CD4-positive, alpha-beta T cell (primary cell): ENCODE results near the gene RAE1. TPM values are rescaled to one million over a fixed set of nuclear protein-coding genes. Genes with fewer than 3 reads are reported as not detected.

ENCODE experiments used
- ATAC-seq: fragments of 200-7000 bp; cut with Tn5 transposase; one replicate; pipeline ENCODE4 v1.10.0; 2022; ENCODE audit warnings: mild to moderate bottlenecking; ENCODE audit not compliant: poor library complexity
- CTCF ChIA-PET: fragments of 350-600 bp; sonication (Branson Sonifier 250); formaldehyde crosslinking; loops from one replicate; lab custom pipeline; 2021; ENCODE audit warnings: antibody characterized with exemption, inconsistent platforms; lab: Charles Lee
- POLR2A ChIA-PET: fragments of 350-600 bp; sonication (Branson Sonifier 250); formaldehyde crosslinking; loops from one replicate; lab custom pipeline; 2021; ENCODE audit warnings: antibody characterized with exemption, inconsistent platforms; lab: Charles Lee
- DNase-seq, 14 experiments: peaks; one replicate each; pipeline ENCODE4 v3.0.0-alpha.2; 2013 to 2020; ENCODE audit warnings: mixed read lengths in 2 of 14
- H3K27ac ChIP-seq, 2 donors: one replicate each; pipeline versions ENCODE4 v1.5.1 to v1.7.0; 2013; ENCODE audit warnings: low read length in 2 of 2, low read depth in 1 of 2, mild to moderate bottlenecking in 1 of 2
- H3K27me3 ChIP-seq, 2 experiments: 1 replicate in 1 of 2; 2 replicates in 1 of 2; pipeline versions ENCODE4 v1.6.1 to v1.7.0; 2013; ENCODE audit warnings: low read length in 2 of 2, control low read depth in 1 of 2, mild to moderate bottlenecking in 1 of 2, moderate library complexity in 1 of 2; ENCODE audit not compliant: insufficient read depth in 2 of 2, control insufficient read depth in 1 of 2
- H3K36me3 ChIP-seq: one replicate; pipeline ENCODE4 v1.6.1; 2013; ENCODE audit warnings: low read length, control low read depth; ENCODE audit not compliant: insufficient read depth
- H3K4me1 ChIP-seq: one replicate; pipeline ENCODE4 v1.6.1; 2013; ENCODE audit warnings: low read length, control low read depth; ENCODE audit not compliant: insufficient read depth
- H3K4me3 ChIP-seq: one replicate; pipeline ENCODE4 v1.5.1; 2013; ENCODE audit warnings: mild to moderate bottlenecking, low read length, moderate library complexity
- H3K9me3 ChIP-seq, 2 experiments: 1 replicate in 1 of 2; 2 replicates in 1 of 2; pipeline versions ENCODE4 v1.6.1 to v1.7.0; 2013; ENCODE audit warnings: low read length in 2 of 2, mild to moderate bottlenecking in 2 of 2, control low read depth in 1 of 2, moderate library complexity in 1 of 2; ENCODE audit not compliant: control insufficient read depth in 1 of 2, insufficient read depth in 1 of 2
- H3K27ac Mint-ChIP-seq: one replicate; pipeline ENCODE4 v1.8.0; 2020; ENCODE audit warnings: mixed read lengths
- H3K27me3 Mint-ChIP-seq: one replicate; pipeline ENCODE4 v1.8.0; 2021; ENCODE audit warnings: mixed read lengths
- H3K36me3 Mint-ChIP-seq: one replicate; pipeline ENCODE4 v1.8.0; 2021; ENCODE audit warnings: low read depth, mixed read lengths
- H3K4me1 Mint-ChIP-seq: one replicate; pipeline ENCODE4 v1.8.0; 2021; ENCODE audit warnings: low read depth, mixed read lengths
- H3K4me3 Mint-ChIP-seq: one replicate; pipeline ENCODE4 v1.8.0; 2020; ENCODE audit warnings: mild to moderate bottlenecking, mixed read lengths
- H3K9me3 Mint-ChIP-seq: one replicate; pipeline ENCODE4 v1.8.0; 2020; ENCODE audit warnings: mixed read lengths
- CTCF ChIP-seq: fragments of 200-600 bp; IDR thresholded peaks from one replicate; pipeline ENCODE4 v1.8.0; 2022; ENCODE audit warnings: antibody characterized with exemption, mild to moderate bottlenecking
- intact Hi-C, 2 experiments: fragments of 100-400 bp; cut with DNase I in 1 of 2; cut with micrococcal nuclease in 1 of 2; formaldehyde crosslinking; loops; one replicate each; pipeline versions ENCODE4 v1.15.1 to v1.9.0; 2023 to 2025; cut with DNase I, micrococcal nuclease
- total RNA-seq, 174 experiments: library from RNA in 2 of 174; stranded (reverse) in 2 of 174; gene quantifications; one replicate each; pipeline ENCODE4 v1.2.3 and lab custom pipeline; 2021 to 2026

Gene RAE1
- total RNA-seq, 2 experiments from 2014 or later, result 58.8 to 60.7 TPM

DNA sequence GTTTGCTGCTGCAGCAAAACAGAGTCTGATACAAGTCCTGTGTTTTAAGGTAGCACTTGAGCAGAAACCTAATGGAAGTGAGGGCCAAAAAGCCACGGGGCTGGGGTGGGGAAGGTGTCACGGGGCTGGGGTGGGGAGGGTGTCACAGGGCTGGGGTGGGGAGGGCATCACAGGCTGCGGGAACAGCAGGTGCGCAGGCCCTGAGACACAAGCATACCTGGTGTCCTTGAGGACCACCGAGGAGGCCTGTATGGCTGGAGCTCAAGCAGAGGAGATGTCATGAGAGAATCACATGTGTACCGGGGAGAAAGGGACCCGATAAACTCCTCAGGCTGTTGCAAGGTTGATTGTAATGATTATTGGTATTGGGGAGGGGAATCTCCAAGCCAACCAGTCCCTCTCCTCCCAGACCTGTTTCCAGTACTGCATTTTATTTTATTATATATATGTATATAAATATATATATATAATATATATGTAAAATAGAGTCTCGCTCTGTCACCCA is 35.0 kb upstream of the RAE1 start:
- H3K4me3 Mint-ChIP-seq, result no peak overlapping the region
- TF ChIP-seq CTCF, result no peak
- Histone ChIP-seq H3K4me3 (no peak overlapping the region), H3K4me1 (no peaks in the 10 kb centered on the region), H3K9me3 (no peaks in the 10 kb centered on the region), H3K36me3 (no peaks in the 10 kb centered on the region), H3K27ac (no peak overlapping the region), H3K27me3 (peaks cover 5% of the 10 kb centered on the region in 2 experiments)
- H3K27me3 Mint-ChIP-seq, result peaks cover 46% of the 10 kb centered on the region
- intact Hi-C loops, result no loop called here
- ATAC-seq (no peak), DNase-seq (no peak)
- ChIA-PET POLR2A (no interaction called here), CTCF (no interaction called here)
- H3K9me3 Mint-ChIP-seq, result no peaks in the 10 kb centered on the region
- H3K27ac Mint-ChIP-seq, result no peak overlapping the region
- H3K4me1 Mint-ChIP-seq, result no peaks in the 10 kb centered on the region
- no peaks in the 10 kb centered on the region for H3K36me3 Mint-ChIP-seq

DNA sequence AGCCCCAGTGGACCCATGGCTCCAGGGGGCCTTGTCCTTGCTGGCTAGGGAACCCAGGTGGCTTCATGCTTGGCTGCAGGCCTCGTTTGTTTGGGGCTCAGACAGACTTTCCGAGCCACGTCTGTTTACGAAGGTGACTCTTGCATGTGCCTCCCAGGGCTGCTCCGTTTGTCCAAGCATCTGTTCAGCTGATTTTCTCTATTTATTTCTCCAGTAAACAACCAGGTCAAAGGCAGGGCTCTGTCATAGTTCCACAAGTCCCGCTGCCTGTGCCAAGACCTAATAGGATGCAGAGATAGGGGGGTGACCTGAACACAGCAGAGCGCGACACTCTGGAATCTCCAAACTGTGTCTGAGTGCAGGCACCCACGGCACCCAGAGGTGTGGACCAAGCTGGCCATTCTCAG is 34.3 kb upstream of the RAE1 start:
- CTCF ChIA-PET, result no interaction called here
- H3K4me1 Mint-ChIP-seq, result no peaks in the 10 kb centered on the region
- H3K9me3 Mint-ChIP-seq, result no peaks in the 10 kb centered on the region

GRCh38 chr20:57317316-57317788 is 33.7 kb upstream of the RAE1 start:
- CTCF ChIA-PET, result no interaction called here
- DNase-seq, result no peak
- POLR2A ChIA-PET, result no interaction called here
- Mint-ChIP-seq H3K9me3 (no peaks in the 10 kb centered on the region), H3K27ac (no peak overlapping the region), H3K27me3 (peaks cover 60% of the 10 kb centered on the region), H3K4me1 (no peaks in the 10 kb centered on the region), H3K4me3 (no peak overlapping the region), H3K36me3 (no peaks in the 10 kb centered on the region)
- Histone ChIP-seq H3K36me3 (no peaks in the 10 kb centered on the region), H3K9me3 (no peaks in the 10 kb centered on the region), H3K4me3 (no peak overlapping the region), H3K4me1 (no peaks in the 10 kb centered on the region), H3K27ac (no peak overlapping the region), H3K27me3 (peaks cover 5 to 9% of the 10 kb centered on the region in 2 experiments)
- no peak for ATAC-seq
- intact Hi-C loops, result no loop called here
- no peak for TF ChIP-seq CTCF

More for the DNA sequence above, 34.3 kb upstream of the RAE1 start:
- Mint-ChIP-seq H3K27ac (no peak overlapping the region), H3K36me3 (no peaks in the 10 kb centered on the region), H3K4me3 (no peak overlapping the region), H3K27me3 (peaks cover 54% of the 10 kb centered on the region)
- H3K36me3 ChIP-seq, result no peaks in the 10 kb centered on the region
- peaks cover 5% of the 10 kb centered on the region in 2 experiments for H3K27me3 ChIP-seq
- POLR2A ChIA-PET, result no interaction called here
- intact Hi-C loops, result no loop called here
- no peaks in the 10 kb centered on the region for H3K9me3 ChIP-seq
- no peak overlapping the region for H3K4me3 ChIP-seq
- ATAC-seq (no peak), DNase-seq (no peak)
- TF ChIP-seq CTCF, result no peak
- H3K4me1 ChIP-seq, result no peaks in the 10 kb centered on the region
- no peak overlapping the region for H3K27ac ChIP-seq
